Tibial nerve (tissue), 4 donors: ENCODE data around the gene PPP3CB. TPM values are rescaled to one million over a fixed set of nuclear protein-coding genes. Genes with fewer than 3 reads are reported as not detected.

ENCODE experiments used
- DNase-seq, 2 donors: peaks; one replicate each; pipeline ENCODE4 v3.0.0-alpha.2; 2019; ENCODE audit warnings: low spot score in 2 of 2
- H3K27ac ChIP-seq, 4 donors: fragments of 200-600 bp; sonication (generic) in 3 of 4; one replicate each; pipeline ENCODE4 v1.5.1; 2017 to 2019; ENCODE audit warnings: mild to moderate bottlenecking in 1 of 4
- H3K27me3 ChIP-seq, 2 donors: fragments of 200-600 bp; sonication (generic) in 1 of 2; one replicate each; pipeline versions ENCODE4 v1.5.1 to v1.6.0; 2017 to 2019
- H3K36me3 ChIP-seq, 3 donors: fragments of 200-600 bp; sonication (generic); one replicate each; pipeline ENCODE4 v1.5.1; 2018 to 2019
- H3K4me1 ChIP-seq, 4 donors: fragments of 200-600 bp; sonication (generic) in 3 of 4; one replicate each; pipeline ENCODE4 v1.5.1; 2017 to 2019
- H3K4me3 ChIP-seq, 4 donors: fragments of 200-600 bp; sonication (generic) in 3 of 4; one replicate each; pipeline ENCODE4 v1.5.1; 2017 to 2019; ENCODE audit warnings: mild to moderate bottlenecking in 1 of 4, moderate library complexity in 1 of 4
- H3K9me3 ChIP-seq, 4 donors: fragments of 200-600 bp; sonication (generic) in 3 of 4; one replicate each; pipeline ENCODE4 v1.5.1; 2017 to 2019
- CTCF ChIP-seq, 5 experiments: fragments of 200-600 bp in 3 of 5; fragments of 450-650 bp in 2 of 5; sonication (generic) in 3 of 5; IDR thresholded peaks; one replicate each; pipeline ENCODE4 v1.5.1; 2016 to 2019; ENCODE audit warnings: antibody characterized with exemption in 5 of 5, mild to moderate bottlenecking in 3 of 5, moderate library complexity in 2 of 5
- EP300 ChIP-seq, 2 donors: sonication (generic); formaldehyde crosslinking; IDR thresholded peaks; one replicate each; pipeline ENCODE4 v1.6.1; 2017; ENCODE audit warnings: antibody characterized with exemption in 2 of 2, mild to moderate bottlenecking in 1 of 2
- POLR2A ChIP-seq, 2 donors: fragments of 450-650 bp; IDR thresholded peaks; one replicate each; pipeline ENCODE4 v1.6.1; 2017; ENCODE audit warnings: antibody characterized with exemption in 2 of 2, mild to moderate bottlenecking in 2 of 2, moderate library complexity in 2 of 2
- WGBS, 2 donors: methylation state at CpG; one replicate each; pipeline ENCODE4 v1.1.5; 2018; 5-methylcytosine and 5-hydroxymethylcytosine counted together
- small RNA-seq: library from RNA; depleted of rRNA; stranded (forward); fragments of <200 nt; gene quantifications from one replicate; pipeline ENCODE3, GENCODE V24; 2016
- total RNA-seq, 4 donors: library from RNA; depleted of rRNA; stranded (reverse); fragments of >200 nt; gene quantifications; one replicate each; pipeline ENCODE4 v1.1.0, GENCODE V29; 2016

PPP3CB gene
- total RNA-seq, 4 donors from 2014 or later: 47.1 to 75.6 (median 68.0) TPM

GRCh38 chr10:73388228-73388627, 107.6 kb downstream of the PPP3CB start:
- DNase-seq: no peak
- H3K36me3 ChIP-seq: peaks cover 0 to 82% (median 11%) of the 10 kb centered on the region in 3 donors
- 86 to 94% methylated on average over 4 of the region's 4 CpGs for WGBS, 2 donors
- no peaks in the 10 kb centered on the region for H3K4me1 ChIP-seq
- H3K27me3 ChIP-seq: no peaks in the 10 kb centered on the region
- H3K4me3 ChIP-seq: no peak overlapping the region
- no peaks in the 10 kb centered on the region for H3K9me3 ChIP-seq
- no peak overlapping the region for H3K27ac ChIP-seq
- TF ChIP-seq POLR2A (IDR thresholded peaks at IDR 0.05) (no peak), CTCF (IDR thresholded peaks at IDR 0.05) (no peak), EP300 (IDR thresholded peaks at IDR 0.05) (no peak)

GRCh38 chr10:73386583-73386982, 109.2 kb downstream of the PPP3CB start:
- H3K27ac ChIP-seq: no peak overlapping the region
- no peak for TF ChIP-seq CTCF (IDR thresholded peaks at IDR 0.05)
- TF ChIP-seq EP300 (IDR thresholded peaks at IDR 0.05): no peak
- TF ChIP-seq POLR2A (IDR thresholded peaks at IDR 0.05): no peak
- H3K36me3 ChIP-seq: peaks cover 0 to 89% (median 19%) of the 10 kb centered on the region in 3 donors
- no peaks in the 10 kb centered on the region for H3K27me3 ChIP-seq
- no peak overlapping the region for H3K4me3 ChIP-seq
- WGBS, 2 donors: 94 to 95% methylated on average over 7 of the region's 7 CpGs
- H3K9me3 ChIP-seq: no peaks in the 10 kb centered on the region
- no peaks in the 10 kb centered on the region for H3K4me1 ChIP-seq
- no peak for DNase-seq

Small RNA genes within 50 kb of the gene (small RNA-seq; reads per million reads assigned to genes)
- not detected for gene RNU6-883P

Other genes with a start within 250 kb of the PPP3CB start
- 10 to 100 TPM; 11.8 to 24.0 (median 15.2) TPM for gene DNAJC9, start 248.8 kb downstream of the PPP3CB start, total RNA-seq
- gene MRPS16, start 243.4 kb downstream of the PPP3CB start, total RNA-seq: 10 to 100 TPM; 32.0 to 34.7 (median 34.2) TPM
- gene CFAP70, start 137.2 kb downstream of the PPP3CB start, total RNA-seq: 10 to 100 TPM in 1 of 4 donors, 1 to 10 TPM in 3; 3.8 to 14.9 (median 6.6) TPM
- 100 to 1,000 TPM in 2 of 4 donors, 10 to 100 TPM in 2; 82.7 to 141 (median 114) TPM for gene ANXA7, start 82.0 kb downstream of the PPP3CB start, total RNA-seq
- gene MSS51, start 62.5 kb downstream of the PPP3CB start, total RNA-seq: 1 to 10 TPM; 1.8 to 3.3 (median 3.0) TPM
- 100 to 1,000 TPM in 3 of 4 donors, 10 to 100 TPM in 1; 96.6 to 172 (median 125) TPM for gene USP54, start 95.3 kb upstream of the PPP3CB start, total RNA-seq
- gene MYOZ1, start 145.4 kb upstream of the PPP3CB start, total RNA-seq: 1 to 10 TPM in 2 of 4 donors, under 1 TPM in 2; 0.42 to 3.9 (median 1.4) TPM
- not detected for gene SYNPO2L, start 160.0 kb upstream of the PPP3CB start, total RNA-seq
- gene AGAP5, start 202.1 kb upstream of the PPP3CB start, total RNA-seq: 10 to 100 TPM in 1 of 4 donors, 1 to 10 TPM in 3; 7.8 to 13.8 (median 8.8) TPM
- gene SEC24C, start 248.3 kb upstream of the PPP3CB start, total RNA-seq: 10 to 100 TPM; 42.0 to 61.2 (median 43.3) TPM